MM.1S (cell line): ENCODE results near the gene RGPD3.
"Not testable (repeated sequence)": the region's sequence is repeated elsewhere in the genome, so short reads cannot be mapped to it uniquely, and the experiment has no call there.

Source experiments
- DNase-seq: peaks from one replicate; pipeline ENCODE4 v3.0.0-alpha.2; 2015
- H2AFZ ChIP-seq: fragments of 300-600 bp; sonication (generic); 2 replicates; pipeline ENCODE4 v1.6.0; 2016; ENCODE audit warnings: antibody characterized with exemption, low read length
- H3F3A ChIP-seq: fragments of 300-600 bp; sonication (generic); 2 replicates; pipeline ENCODE4 v1.6.1; 2016; ENCODE audit warnings: mild to moderate bottlenecking, antibody characterized with exemption, low read length, moderate library complexity, mixed read lengths; ENCODE audit not compliant: insufficient read depth
- H3K27ac ChIP-seq: fragments of 300-600 bp; sonication (generic); 2 replicates; pipeline ENCODE4 v1.5.1; 2016; ENCODE audit warnings: mild to moderate bottlenecking, low read length
- H3K27me3 ChIP-seq: fragments of 300-600 bp; sonication (generic); replicated peaks from 2 replicates; pipeline ENCODE4 v1.6.0; 2016; ENCODE audit warnings: low read length; ENCODE audit not compliant: insufficient read depth
- H3K36me3 ChIP-seq: fragments of 300-600 bp; sonication (generic); replicated peaks from 2 replicates; pipeline ENCODE4 v1.6.1; 2016; ENCODE audit warnings: mild to moderate bottlenecking, low read length, mixed read lengths; ENCODE audit not compliant: insufficient read depth
- H3K4me1 ChIP-seq: fragments of 300-600 bp; sonication (generic); 2 replicates; pipeline ENCODE4 v1.6.1; 2016; ENCODE audit warnings: low read length, mixed read lengths
- H3K4me2 ChIP-seq: fragments of 300-600 bp; sonication (generic); 2 replicates; pipeline ENCODE4 v1.6.0; 2016; ENCODE audit warnings: low read depth, low read length
- H3K4me3 ChIP-seq: fragments of 300-600 bp; sonication (generic); 2 replicates; pipeline ENCODE4 v1.5.1; 2016; ENCODE audit warnings: low read length, mixed read lengths
- H3K79me2 ChIP-seq: fragments of 300-600 bp; sonication (generic); 2 replicates; pipeline ENCODE4 v1.6.1; 2016; ENCODE audit warnings: mixed run types, low read length, mixed read lengths
- H3K9ac ChIP-seq: fragments of 300-600 bp; sonication (generic); 2 replicates; pipeline ENCODE4 v1.6.1; 2016; ENCODE audit warnings: low read length, mixed read lengths
- H3K9me2 ChIP-seq: fragments of 300-600 bp; sonication (generic); replicated peaks from 2 replicates; pipeline ENCODE4 v1.6.1; 2016; ENCODE audit warnings: mild to moderate bottlenecking, low read length, mixed read lengths; ENCODE audit not compliant: insufficient read depth
- H3K9me3 ChIP-seq: fragments of 300-600 bp; sonication (generic); replicated peaks from 2 replicates; pipeline ENCODE4 v1.6.1; 2016; ENCODE audit warnings: mild to moderate bottlenecking, low read length, mixed read lengths; ENCODE audit not compliant: insufficient read depth
- H4K20me1 ChIP-seq: fragments of 300-600 bp; sonication (generic); 2 replicates; pipeline ENCODE4 v1.6.1; 2016; ENCODE audit warnings: mild to moderate bottlenecking, low read length, moderate library complexity, mixed read lengths; ENCODE audit not compliant: insufficient read depth
- EZH2 ChIP-seq: fragments of 300-600 bp; sonication (generic); optimal IDR thresholded peaks from 2 replicates; pipeline ENCODE3; 2017; ENCODE audit warnings: low read depth, mild to moderate bottlenecking, antibody characterized with exemption, low read length, mixed read lengths
- EZH2phosphoT487 ChIP-seq: fragments of 300-600 bp; sonication (generic); IDR thresholded peaks from 2 replicates; pipeline ENCODE4 v1.6.1; 2018; ENCODE audit warnings: antibody characterized with exemption, low read length
- TF ChIP-seq, protein P1 (sequence below): fragments of 300-600 bp; sonication (generic); IDR thresholded peaks from 2 replicates; pipeline ENCODE4 v1.5.1; 2016; ENCODE audit warnings: antibody characterized with exemption, low read length, mixed read lengths

Gene RGPD3

DNA sequence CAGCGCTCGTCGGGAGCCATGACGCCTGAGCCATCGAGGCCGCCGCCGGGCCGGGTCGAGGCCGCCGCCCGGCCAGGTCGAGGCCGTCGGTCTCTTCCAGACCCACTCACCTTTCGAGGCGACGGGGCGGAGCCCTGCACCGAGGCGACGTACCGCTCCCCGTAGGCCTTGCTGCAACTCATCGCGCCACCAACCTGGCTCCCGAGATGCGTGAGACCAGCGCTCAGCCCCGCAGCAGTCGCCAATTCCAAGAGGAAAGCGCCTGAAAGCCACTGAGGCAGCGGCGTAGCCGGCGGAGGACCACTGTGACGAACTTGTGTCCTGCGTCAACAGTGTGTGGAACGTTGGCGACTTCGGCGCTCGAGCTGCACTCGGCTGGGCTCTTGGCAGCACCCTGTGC lies at the start of gene RGPD3:
RGPD3 (minus strand) TSS at position 307 of the 400 bp plus-strand sequence; CDS start at position 182, 125 bp downstream.
- not testable (repeated sequence) for H3K4me2 ChIP-seq, H2AFZ ChIP-seq, H3K9me2 ChIP-seq, H3K36me3 ChIP-seq, DNase-seq, H3F3A ChIP-seq, H3K9me3 ChIP-seq, H3K4me3 ChIP-seq, H3K27ac ChIP-seq, H3K9ac ChIP-seq, H4K20me1 ChIP-seq, H3K79me2 ChIP-seq, H3K4me1 ChIP-seq, H3K27me3 ChIP-seq

DNA sequence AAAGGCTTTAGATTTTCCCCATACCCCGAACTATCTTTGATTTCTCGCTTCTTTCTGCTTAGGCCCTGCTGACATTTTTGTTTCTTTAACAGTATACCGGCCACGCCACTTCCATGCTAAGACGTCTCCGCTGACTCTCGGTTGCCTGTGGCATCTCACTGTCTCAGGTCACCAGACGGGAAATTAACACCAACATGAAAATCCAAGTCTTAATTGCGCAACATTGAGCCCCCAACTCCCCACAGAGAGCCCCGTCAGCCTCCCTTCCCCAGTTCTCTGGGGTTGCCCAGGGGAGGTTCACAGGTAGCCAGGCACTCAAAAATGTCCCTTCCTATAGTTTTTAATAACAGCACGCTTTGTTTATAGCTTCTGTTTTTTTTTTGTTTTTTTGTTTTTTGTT lies 49.1 kb upstream of the RGPD3 start:
- no peak for DNase-seq
- H3K27me3 ChIP-seq = no peaks in the 10 kb centered on the region
- H3F3A ChIP-seq = no peaks in the 10 kb centered on the region
- no peak overlapping the region for H2AFZ ChIP-seq
- no peak overlapping the region for H3K4me2 ChIP-seq
- H3K27ac ChIP-seq = no peak overlapping the region
- H3K79me2 ChIP-seq = no peaks in the 10 kb centered on the region
- H3K9me3 ChIP-seq = no peaks in the 10 kb centered on the region
- H3K9me2 ChIP-seq = no peaks in the 10 kb centered on the region
- no peak overlapping the region for H3K9ac ChIP-seq
- H3K4me1 ChIP-seq = no peaks in the 10 kb centered on the region
- no peak overlapping the region for H3K4me3 ChIP-seq
- H3K36me3 ChIP-seq = no peaks in the 10 kb centered on the region
- no peaks in the 10 kb centered on the region for H4K20me1 ChIP-seq
- TF ChIP-seq EZH2 (no peak), EZH2phosphoT487 (no peak)
- TF ChIP-seq, protein P1, sequence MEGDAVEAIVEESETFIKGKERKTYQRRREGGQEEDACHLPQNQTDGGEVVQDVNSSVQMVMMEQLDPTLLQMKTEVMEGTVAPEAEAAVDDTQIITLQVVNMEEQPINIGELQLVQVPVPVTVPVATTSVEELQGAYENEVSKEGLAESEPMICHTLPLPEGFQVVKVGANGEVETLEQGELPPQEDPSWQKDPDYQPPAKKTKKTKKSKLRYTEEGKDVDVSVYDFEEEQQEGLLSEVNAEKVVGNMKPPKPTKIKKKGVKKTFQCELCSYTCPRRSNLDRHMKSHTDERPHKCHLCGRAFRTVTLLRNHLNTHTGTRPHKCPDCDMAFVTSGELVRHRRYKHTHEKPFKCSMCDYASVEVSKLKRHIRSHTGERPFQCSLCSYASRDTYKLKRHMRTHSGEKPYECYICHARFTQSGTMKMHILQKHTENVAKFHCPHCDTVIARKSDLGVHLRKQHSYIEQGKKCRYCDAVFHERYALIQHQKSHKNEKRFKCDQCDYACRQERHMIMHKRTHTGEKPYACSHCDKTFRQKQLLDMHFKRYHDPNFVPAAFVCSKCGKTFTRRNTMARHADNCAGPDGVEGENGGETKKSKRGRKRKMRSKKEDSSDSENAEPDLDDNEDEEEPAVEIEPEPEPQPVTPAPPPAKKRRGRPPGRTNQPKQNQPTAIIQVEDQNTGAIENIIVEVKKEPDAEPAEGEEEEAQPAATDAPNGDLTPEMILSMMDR = no peak

DNA sequence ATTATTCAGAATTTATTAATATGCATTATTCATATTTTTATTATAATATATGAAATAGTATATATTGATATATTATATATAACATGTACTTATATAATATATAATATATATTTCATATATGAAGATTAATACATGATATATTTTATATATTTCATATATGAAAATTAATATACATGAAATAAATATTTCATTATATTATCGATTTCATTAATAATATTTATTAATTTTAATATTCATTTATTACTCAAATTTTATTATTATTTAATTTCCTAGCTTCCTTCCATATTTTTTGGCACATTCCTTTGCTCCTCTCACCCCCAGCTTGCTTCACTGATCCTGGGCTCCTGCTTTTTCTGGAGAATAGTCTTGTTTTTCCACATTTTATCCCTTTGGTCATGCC lies 48.7 kb upstream of the RGPD3 start:
- TF ChIP-seq EZH2phosphoT487 (no peak), EZH2 (no peak)
- TF ChIP-seq, protein P1 = no peak
- no peak overlapping the region for H2AFZ ChIP-seq
- no peaks in the 10 kb centered on the region for H3K9me3 ChIP-seq
- H4K20me1 ChIP-seq = no peaks in the 10 kb centered on the region
- H3F3A ChIP-seq = no peaks in the 10 kb centered on the region
- H3K36me3 ChIP-seq = no peaks in the 10 kb centered on the region
- no peaks in the 10 kb centered on the region for H3K9me2 ChIP-seq
- H3K9ac ChIP-seq = no peak overlapping the region
- H3K4me1 ChIP-seq = no peaks in the 10 kb centered on the region
- DNase-seq = no peak
- no peaks in the 10 kb centered on the region for H3K79me2 ChIP-seq
- H3K27me3 ChIP-seq = no peaks in the 10 kb centered on the region
- no peak overlapping the region for H3K27ac ChIP-seq
- no peak overlapping the region for H3K4me2 ChIP-seq
- H3K4me3 ChIP-seq = no peak overlapping the region

DNA sequence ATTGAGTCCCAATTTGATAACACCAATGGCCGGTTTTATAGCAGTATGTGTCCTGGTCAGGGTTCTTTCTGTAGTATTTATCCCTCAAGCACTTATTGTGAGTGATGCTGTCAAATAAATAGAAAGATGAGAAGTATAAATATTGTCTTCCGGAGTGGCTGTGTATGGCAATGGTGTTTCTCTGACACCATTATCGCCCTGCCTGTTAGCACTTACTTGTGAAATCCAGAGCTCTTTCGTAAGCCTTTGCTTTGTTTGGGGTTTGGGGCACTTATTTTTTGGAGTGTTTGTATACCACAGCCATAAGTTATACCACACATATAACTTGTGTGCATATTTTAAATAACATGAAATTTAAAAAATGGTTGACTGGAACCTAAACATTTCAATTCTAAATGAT lies 48.2 kb upstream of the RGPD3 start:
- Histone ChIP-seq H2AFZ (no peak overlapping the region), H3K27me3 (no peaks in the 10 kb centered on the region), H3K4me2 (no peak overlapping the region), H3K27ac (no peak overlapping the region), H4K20me1 (no peaks in the 10 kb centered on the region), H3K9me2 (no peaks in the 10 kb centered on the region), H3K9ac (no peak overlapping the region), H3K4me1 (no peaks in the 10 kb centered on the region), H3K4me3 (no peak overlapping the region), H3K9me3 (no peaks in the 10 kb centered on the region), H3F3A (no peaks in the 10 kb centered on the region), H3K79me2 (no peaks in the 10 kb centered on the region), H3K36me3 (no peaks in the 10 kb centered on the region)
- no peak for DNase-seq
- TF ChIP-seq, protein P1 = no peak
- TF ChIP-seq EZH2phosphoT487 (no peak), EZH2 (no peak)

DNA sequence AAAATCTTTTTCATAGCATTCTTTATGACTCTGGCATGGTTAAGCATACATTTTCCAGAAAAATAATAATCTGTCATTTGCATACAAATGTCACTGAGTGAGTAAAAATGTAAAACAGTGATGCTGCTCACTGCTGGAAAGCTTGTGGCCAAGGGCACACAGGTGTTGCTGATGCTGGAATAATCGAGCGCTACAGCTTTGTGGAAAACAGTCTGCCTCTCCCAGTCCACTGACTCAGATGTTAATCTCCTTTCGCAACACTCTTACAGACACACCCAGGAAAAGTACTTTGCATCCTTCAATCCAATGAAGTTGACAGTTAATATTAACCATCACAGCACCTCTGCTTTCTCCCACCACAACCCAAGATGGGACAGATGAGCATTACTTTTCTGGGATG lies 46.6 kb upstream of the RGPD3 start:
- H3K36me3 ChIP-seq, H3F3A ChIP-seq, H3K79me2 ChIP-seq, H3K4me1 ChIP-seq, H3K4me3 ChIP-seq, H3K27me3 ChIP-seq, H3K27ac ChIP-seq, H3K4me2 ChIP-seq, H4K20me1 ChIP-seq, H2AFZ ChIP-seq, H3K9ac ChIP-seq, H3K9me3 ChIP-seq, DNase-seq, H3K9me2 ChIP-seq: not testable (repeated sequence)

DNA sequence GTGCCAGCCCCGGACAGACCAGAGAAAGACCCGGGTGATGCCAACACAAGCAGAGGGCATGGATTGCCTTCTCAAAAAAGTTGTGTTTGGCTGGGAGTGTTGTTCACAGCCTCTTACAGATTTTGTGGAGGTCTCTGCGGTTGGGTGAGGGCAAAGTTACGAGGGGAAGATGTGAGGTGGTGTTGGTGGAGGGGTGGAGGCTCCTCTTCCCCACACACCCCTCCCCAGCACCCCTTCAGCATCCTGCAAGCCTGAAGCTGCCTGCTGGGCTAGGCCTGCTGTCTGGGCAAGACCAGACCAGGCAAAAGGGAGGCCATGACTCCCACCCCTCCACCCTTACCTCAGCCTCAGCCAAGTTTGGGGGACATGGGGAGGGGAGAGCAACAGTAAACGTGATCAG lies 45.2 kb upstream of the RGPD3 start:
- not testable (repeated sequence) for H3K9ac ChIP-seq

More for the DNA sequence above, 45.2 kb upstream of the RGPD3 start:
- H3K9me3 ChIP-seq, H3K4me3 ChIP-seq, H4K20me1 ChIP-seq, H3K27ac ChIP-seq, DNase-seq, H3F3A ChIP-seq, H3K79me2 ChIP-seq, H3K27me3 ChIP-seq, H3K9me2 ChIP-seq, H3K36me3 ChIP-seq, H3K4me2 ChIP-seq, H3K4me1 ChIP-seq, H2AFZ ChIP-seq: not testable (repeated sequence)
